A549 (cell line): ENCODE data around the gene NOTCH3.

Experiments used
- BHLHE40 ChIP-seq: IDR thresholded peaks from 2 replicates; pipeline ENCODE4 v1.6.1; 2012; ENCODE audit warnings: low read depth, low read length, inconsistent platforms
- CTCF ChIP-seq: fragments of >200 bp; sonication (Bioruptor Twin); formaldehyde crosslinking; IDR thresholded peaks from 3 replicates; pipeline ENCODE4 v1.5.1; 2016
- JUN ChIP-seq, 2 experiments: fragments of >200 bp; sonication (Bioruptor Twin); formaldehyde crosslinking; IDR thresholded peaks; 2 replicates in 1 of 2; 3 replicates in 1 of 2; pipeline ENCODE4 v1.6.1; 2016 to 2017
- KDM1A ChIP-seq: fragments of 200-600 bp; sonication (generic); IDR thresholded peaks from 2 replicates; pipeline ENCODE4 v1.6.1; 2016; ENCODE audit warnings: low read depth, mild to moderate bottlenecking
- MAX ChIP-seq: IDR thresholded peaks from 2 replicates; pipeline ENCODE4 v1.6.1; 2012
- POLR2A ChIP-seq: IDR thresholded peaks from 2 replicates; pipeline ENCODE4 v1.6.1; 2012; ENCODE audit warnings: mild to moderate bottlenecking, low read length
- USF2 ChIP-seq: fragments of 450-650 bp; IDR thresholded peaks from 2 replicates; pipeline ENCODE4 v1.6.1; 2014; ENCODE audit warnings: antibody characterized with exemption

GRCh38 chr19:15185188-15185587 is 15.6 kb downstream of the NOTCH3 start:
- TF ChIP-seq JUN (IDR thresholded peaks at IDR 0.05) = no peak
- TF ChIP-seq CTCF = no peak
- no peak for TF ChIP-seq MAX
- no peak for TF ChIP-seq KDM1A
- TF ChIP-seq USF2 = no peak
- no peak for TF ChIP-seq POLR2A
- TF ChIP-seq BHLHE40 = no peak
